Caki2 (cell line): Measurements from ENCODE around the gene PAXIP1. TPM values are rescaled to one million over a fixed set of nuclear protein-coding genes. Genes with fewer than 3 reads are reported as not detected.

Source experiments
- DNase-seq: peaks from one replicate; pipeline ENCODE4 v3.0.0-alpha.2; 2015; ENCODE audit warnings: low read depth
- in situ Hi-C: cut with HindIII; loops from 2 replicates; pipeline ENCODE4 v1.10.0; 2016; ENCODE audit warnings: low sequenced_read_pairs, low pct_unique_long_range_greater_than_20kb, mixed read lengths
- total RNA-seq: library from RNA; depleted of rRNA; stranded (reverse); fragments of >200 nt; shearing (Covaris generic); gene quantifications from 2 replicates; pipeline ENCODE4 v1.2.3, GENCODE V29; 2014; ENCODE audit warnings: low replicate concordance

The PAXIP1 gene
- total RNA-seq, 1 experiment from 2014 or later = 8.3 TPM

GRCh38 chr7:154917808-154918160 lies 85.1 kb downstream of the PAXIP1 start:
- in situ Hi-C loops = no loop called here
- DNase-seq = no peak

DNA sequence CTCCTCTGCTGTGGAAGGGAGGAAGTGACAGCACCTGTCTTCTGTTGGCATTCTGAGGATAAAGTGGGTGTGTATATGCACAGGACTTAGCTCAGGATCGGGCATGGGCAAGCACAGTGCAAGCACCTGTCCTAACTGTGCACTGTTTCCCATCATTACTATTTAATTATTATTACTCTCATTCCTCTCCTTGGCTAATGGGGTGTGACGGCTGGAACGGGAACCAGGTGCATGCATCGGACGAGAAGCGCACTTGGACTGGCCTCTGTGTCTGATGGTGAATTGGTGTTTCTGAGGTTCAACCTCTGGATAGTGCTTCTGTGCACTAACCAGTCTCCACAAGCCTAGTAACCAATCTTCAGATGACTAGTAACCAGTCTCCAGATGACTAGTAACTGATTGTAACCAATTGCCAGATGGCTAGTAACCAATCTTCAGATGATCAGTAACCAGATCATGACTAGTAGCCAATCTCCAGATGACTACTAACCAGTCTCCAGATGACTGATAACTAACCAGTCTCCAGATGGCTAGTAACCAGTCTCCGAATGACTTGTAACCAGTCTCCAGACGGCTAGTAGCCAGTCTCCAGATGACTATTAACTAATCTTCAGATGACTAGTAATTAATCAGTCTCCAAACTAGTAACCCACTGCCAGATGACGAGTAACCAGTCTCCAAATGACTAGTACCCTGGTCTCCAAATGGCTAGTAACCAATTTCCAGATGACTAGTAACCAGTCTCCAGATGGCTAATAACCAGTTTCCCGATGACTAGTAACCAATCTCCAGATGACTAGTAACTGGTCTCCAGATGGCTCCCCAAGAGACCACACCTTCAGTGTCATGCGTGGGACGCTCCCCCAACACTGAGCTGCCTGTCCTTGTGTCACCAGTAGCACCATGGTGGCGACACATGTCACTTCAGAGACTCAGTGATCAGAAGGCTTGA lies 85.8 kb downstream of the PAXIP1 start:
- in situ Hi-C loops = no loop called here

GRCh38 chr7:154916381-154916780 lies 86.5 kb downstream of the PAXIP1 start:
- in situ Hi-C loops = no loop called here
- DNase-seq = no peak

More for the DNA sequence above, 85.8 kb downstream of the PAXIP1 start:
- no peak for DNase-seq

GRCh38 chr7:154915600-154915999 lies 87.3 kb downstream of the PAXIP1 start:
- DNase-seq = no peak
- in situ Hi-C loops = no loop called here

- in situ Hi-C loops = no loop called here
- DNase-seq = no peak
Observed at GRCh38 chr7:154914996-154915380, 87.9 kb downstream of the PAXIP1 start.

DNA sequence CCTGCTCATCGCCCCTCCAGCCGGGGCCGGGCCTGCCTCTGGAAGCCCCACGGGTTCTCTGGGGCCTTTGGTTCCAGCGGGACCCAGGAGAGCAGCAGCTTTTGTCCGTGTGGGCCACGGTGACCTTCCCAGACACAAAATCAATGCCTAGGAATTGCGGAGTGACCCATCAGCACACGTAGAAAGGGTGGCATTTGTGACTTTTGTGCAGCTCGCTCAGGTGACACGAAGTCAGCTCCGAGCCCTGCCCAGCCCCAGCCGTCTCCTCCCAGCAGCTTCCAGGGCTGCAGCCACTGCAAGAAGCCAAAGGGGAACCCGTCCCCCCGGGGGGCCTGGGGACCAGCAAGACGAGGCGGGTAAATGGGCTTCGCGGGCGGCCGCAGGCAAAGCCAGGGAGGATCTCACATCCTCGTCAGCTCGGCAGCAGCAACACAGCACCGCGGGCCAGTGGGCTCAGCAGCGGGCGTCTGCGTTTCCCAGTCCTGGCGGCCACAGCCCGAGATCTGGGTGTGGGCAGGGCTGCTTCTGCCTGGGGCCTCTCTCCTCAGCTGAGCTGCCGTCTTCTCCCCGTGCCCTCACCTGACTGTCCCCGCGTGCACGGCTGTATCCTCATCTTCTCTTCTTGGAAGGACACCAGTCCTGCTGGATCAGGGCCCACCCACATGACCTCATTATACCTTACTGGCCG lies 88.5 kb downstream of the PAXIP1 start:
- in situ Hi-C loops = no loop called here
- no peak for DNase-seq

- in situ Hi-C loops = no loop called here
- peak; percentile 39 for DNase-seq
Observed at GRCh38 chr7:154913638-154914307, 89.2 kb downstream of the PAXIP1 start.

GRCh38 chr7:154912871-154913637 lies 89.9 kb downstream of the PAXIP1 start:
- in situ Hi-C loops = no loop called here
- no peak for DNase-seq

DNA sequence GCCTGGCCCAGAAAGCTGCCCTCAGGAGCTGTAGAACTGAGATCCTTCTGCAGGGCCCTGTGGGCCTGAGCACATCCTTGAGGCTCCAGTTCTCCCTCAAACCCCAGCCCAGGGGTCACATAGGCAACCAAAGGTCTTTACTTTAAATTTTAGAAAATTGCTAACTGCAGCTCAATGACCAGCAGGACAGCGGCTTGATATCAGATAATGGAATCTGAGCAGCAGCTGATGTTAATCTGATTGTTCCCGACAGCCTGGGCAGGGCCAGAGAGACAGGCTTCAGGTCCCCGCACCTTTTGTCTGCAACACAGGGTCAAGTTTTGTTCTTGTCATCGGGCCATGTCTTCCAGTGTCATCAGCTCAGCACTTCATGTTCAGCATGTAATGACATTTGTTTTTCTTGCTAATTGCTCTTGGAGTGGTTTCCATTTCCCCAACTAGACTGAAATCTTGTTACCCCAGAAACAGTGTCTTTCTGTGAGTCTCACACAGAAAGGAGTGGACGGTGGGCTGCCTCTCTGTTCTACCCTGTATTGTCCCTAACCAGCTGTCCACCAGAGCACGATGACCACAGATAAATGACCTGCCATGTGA lies 91.0 kb downstream of the PAXIP1 start:
- DNase-seq = no peak
- in situ Hi-C loops = no loop called here

- in situ Hi-C loops = no loop called here
- no peak for DNase-seq
Observed at GRCh38 chr7:154911411-154911810, 91.5 kb downstream of the PAXIP1 start.

- no peak for DNase-seq
- in situ Hi-C loops = no loop called here
Observed at GRCh38 chr7:154910977-154911376, 91.9 kb downstream of the PAXIP1 start.

GRCh38 chr7:154910125-154910524 lies 92.8 kb downstream of the PAXIP1 start:
- in situ Hi-C loops = no loop called here
- DNase-seq = no peak

DNA sequence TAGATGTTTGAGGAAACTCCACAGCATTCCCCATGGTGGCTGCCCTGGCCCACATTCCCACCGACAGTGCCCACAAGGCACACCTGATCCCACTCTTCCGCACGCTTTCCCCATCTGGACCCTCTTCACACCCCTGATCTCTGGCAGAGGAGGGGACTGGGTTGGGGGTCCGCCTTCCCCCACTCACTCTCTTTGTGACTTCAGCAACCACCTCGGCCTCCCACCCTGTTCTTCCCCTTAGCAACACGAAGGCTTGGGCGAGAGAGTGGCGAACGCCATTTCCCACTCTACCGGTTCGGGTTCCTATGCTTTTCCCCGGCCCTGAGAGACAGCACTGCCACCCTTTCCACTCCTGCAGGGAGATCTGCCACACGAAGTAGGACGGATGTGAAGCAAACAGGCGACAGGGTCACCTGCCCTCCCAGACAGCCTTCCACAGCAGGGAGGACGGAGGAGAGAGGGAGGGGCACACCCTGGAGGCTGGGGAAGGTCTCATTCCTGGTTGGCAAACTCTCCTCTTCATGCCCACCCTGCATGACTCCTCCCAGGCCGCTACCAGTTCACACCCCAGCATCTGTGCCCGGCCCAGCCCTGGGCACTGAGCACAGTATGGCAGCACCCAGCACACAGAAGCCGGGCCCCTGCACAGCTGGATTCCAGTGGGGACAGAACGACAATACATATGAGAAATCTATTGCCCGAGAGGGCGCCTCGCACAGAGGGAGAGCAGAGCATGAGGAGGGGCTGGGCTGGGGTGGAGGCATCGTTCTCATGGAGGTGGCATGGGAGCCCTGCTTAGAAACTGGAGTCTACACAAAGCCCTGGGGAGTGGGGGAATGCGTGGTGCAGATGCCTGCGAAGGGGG lies 93.5 kb downstream of the PAXIP1 start:
- in situ Hi-C loops = no loop called here
- no peak for DNase-seq

GRCh38 chr7:154907651-154908620 lies 95.0 kb downstream of the PAXIP1 start:
- in situ Hi-C loops = no loop called here
- no peak for DNase-seq

- in situ Hi-C loops = no loop called here
- no peak for DNase-seq
Observed at GRCh38 chr7:154906736-154907355, 96.1 kb downstream of the PAXIP1 start.

GRCh38 chr7:154906201-154906600 lies 96.7 kb downstream of the PAXIP1 start:
- in situ Hi-C loops = no loop called here
- DNase-seq = no peak
